MCF 10A (cell line): Measurements from ENCODE around the gene PNLIP. TPM values are rescaled to one million over a fixed set of nuclear protein-coding genes. Genes with fewer than 3 reads are reported as not detected.

Experiments used
- BruUV-seq: library from RNA; stranded (reverse); fragments of 400-500 nt; replicated peaks from 2 replicates; lab custom pipeline; 2021; lab: Mats Ljungman, UMichigan
- CTCF ChIA-PET: fragments of 300-600 bp; sonication (Branson Sonifier 250); formaldehyde crosslinking; extraction: SDS; loops from one replicate; lab custom pipeline; 2021; ENCODE audit warnings: antibody characterized with exemption, inconsistent platforms; lab: Yijun Ruan, JAX
- POLR2A ChIA-PET: fragments of 300-600, 350-650 bp; sonication (Branson Sonifier 250); formaldehyde crosslinking; extraction: SDS; loops from one replicate; lab custom pipeline; 2020; ENCODE audit warnings: antibody characterized with exemption, inconsistent platforms; lab: Yijun Ruan, JAX
- DNase-seq: peaks from one replicate; pipeline ENCODE4 v3.0.0-alpha.2; 2018; ENCODE audit not compliant: unreplicated experiment
- H3K27ac Mint-ChIP-seq: one replicate; pipeline ENCODE4 v1.8.0; 2022; ENCODE audit warnings: mild to moderate bottlenecking, low read depth, mixed read lengths; ENCODE audit not compliant: unreplicated experiment
- H3K27me3 Mint-ChIP-seq: one replicate; pipeline ENCODE4 v1.8.0; 2022; ENCODE audit warnings: mixed read lengths; ENCODE audit not compliant: insufficient read depth, unreplicated experiment
- H3K36me3 Mint-ChIP-seq: one replicate; pipeline ENCODE4 v1.8.0; 2022; ENCODE audit warnings: mild to moderate bottlenecking, moderate library complexity, mixed read lengths; ENCODE audit not compliant: insufficient read depth, unreplicated experiment
- H3K4me1 Mint-ChIP-seq: one replicate; pipeline ENCODE4 v1.8.0; 2022; ENCODE audit warnings: mixed read lengths; ENCODE audit not compliant: insufficient read depth, unreplicated experiment
- H3K4me3 Mint-ChIP-seq: one replicate; pipeline ENCODE4 v1.8.0; 2022; ENCODE audit warnings: mild to moderate bottlenecking, moderate library complexity, mixed read lengths; ENCODE audit not compliant: unreplicated experiment
- H3K9me3 Mint-ChIP-seq: one replicate; pipeline ENCODE4 v1.8.0; 2022; ENCODE audit warnings: mixed read lengths; ENCODE audit not compliant: unreplicated experiment
- CTCF ChIP-seq: fragments of 200-600 bp; IDR thresholded peaks from one replicate; pipeline ENCODE4 v1.8.0; 2022; ENCODE audit warnings: antibody characterized with exemption, mild to moderate bottlenecking; ENCODE audit not compliant: unreplicated experiment
- intact Hi-C: fragments of 100-400 bp; cut with micrococcal nuclease; formaldehyde crosslinking; loops from 2 replicates; pipeline ENCODE4 v1.14.1; 2022
- total RNA-seq: library from RNA; stranded (reverse); gene quantifications from 2 replicates; pipeline ENCODE4 v1.2.3, GENCODE V29; 2022

Gene PNLIP
- total RNA-seq, 1 experiment from 2014 or later = not detected

- ChIA-PET CTCF (interaction anchor here (0.6 to 1.7 kb wide), 16 partner anchors 8 to 1738 kb away, joined by 3 to 6 read pairs (median 3); no protein-coding TSS in a partner anchor), POLR2A (interaction anchor here (0.8 kb wide), 1 partner anchor 52 kb away, joined by 3 read pairs; no protein-coding TSS in a partner anchor)
- intact Hi-C loops = loop anchor here (2.0 kb wide), 1 partner anchor 51 kb away; no protein-coding TSS in a partner anchor
- H3K4me3 Mint-ChIP-seq = no peak overlapping the region
- H3K27ac Mint-ChIP-seq = no peak overlapping the region
- H3K9me3 Mint-ChIP-seq = no peaks in the 10 kb centered on the region
- H3K4me1 Mint-ChIP-seq = peaks cover 5% of the 10 kb centered on the region
- no peaks in the 10 kb centered on the region for H3K36me3 Mint-ChIP-seq
- BruUV-seq = no TSS peak
- peak; percentile 62 for DNase-seq
- TF ChIP-seq CTCF = peak; percentile 63
- no peaks in the 10 kb centered on the region for H3K27me3 Mint-ChIP-seq
These were observed 24.1 kb upstream of the PNLIP start for GRCh38 chr10:116521424-116522290.

- intact Hi-C loops = no loop called here
- BruUV-seq = no TSS peak
- no peak overlapping the region for H3K4me3 Mint-ChIP-seq
- H3K4me1 Mint-ChIP-seq = peaks cover 5% of the 10 kb centered on the region
- H3K27ac Mint-ChIP-seq = no peak overlapping the region
- no peak for DNase-seq
- POLR2A ChIA-PET = no interaction called here
- TF ChIP-seq CTCF = no peak
- H3K27me3 Mint-ChIP-seq = no peaks in the 10 kb centered on the region
- CTCF ChIA-PET = interaction anchor here (0.5 to 1.7 kb wide), 5 partner anchors 21 to 1091 kb away, joined by 3 to 5 read pairs (median 3); no protein-coding TSS in a partner anchor
- no peaks in the 10 kb centered on the region for H3K36me3 Mint-ChIP-seq
- H3K9me3 Mint-ChIP-seq = no peaks in the 10 kb centered on the region
These were observed 22.8 kb upstream of the PNLIP start for GRCh38 chr10:116522803-116523381.

- H3K27me3 Mint-ChIP-seq = no peaks in the 10 kb centered on the region
- H3K36me3 Mint-ChIP-seq = no peaks in the 10 kb centered on the region
- no peak overlapping the region for H3K4me3 Mint-ChIP-seq
- peaks cover 5% of the 10 kb centered on the region for H3K4me1 Mint-ChIP-seq
- ChIA-PET POLR2A (interaction anchor here (0.6 to 1.1 kb wide), 3 partner anchors 12 to 101 kb away, joined by 3 read pairs; no protein-coding TSS in a partner anchor), CTCF (interaction anchor here (0.7 to 1.5 kb wide), 7 partner anchors 32 to 651 kb away, joined by 3 to 5 read pairs (median 4); no protein-coding TSS in a partner anchor)
- DNase-seq = peak; percentile 9
- no peak for TF ChIP-seq CTCF
- BruUV-seq = no TSS peak
- H3K27ac Mint-ChIP-seq = no peak overlapping the region
- no peaks in the 10 kb centered on the region for H3K9me3 Mint-ChIP-seq
- intact Hi-C loops = no loop called here
These were observed 21.0 kb upstream of the PNLIP start for GRCh38 chr10:116524736-116525135.

GRCh38 chr10:116526219-116526618 is 19.5 kb upstream of the PNLIP start:
- H3K27ac Mint-ChIP-seq = no peak overlapping the region
- peaks cover 5% of the 10 kb centered on the region for H3K4me1 Mint-ChIP-seq
- intact Hi-C loops = no loop called here
- no peak for DNase-seq
- no peak overlapping the region for H3K4me3 Mint-ChIP-seq
- POLR2A ChIA-PET = interaction anchor here (0.6 kb wide), 1 partner anchor 1521 kb away, joined by 4 read pairs; no protein-coding TSS in a partner anchor
- CTCF ChIA-PET = interaction anchor here (0.6 to 1.5 kb wide), 4 partner anchors 30 to 1101 kb away, joined by 3 to 5 read pairs (median 4); no protein-coding TSS in a partner anchor
- no peaks in the 10 kb centered on the region for H3K9me3 Mint-ChIP-seq
- no peak for TF ChIP-seq CTCF
- no peaks in the 10 kb centered on the region for H3K27me3 Mint-ChIP-seq
- H3K36me3 Mint-ChIP-seq = no peaks in the 10 kb centered on the region
- no TSS peak for BruUV-seq
